Thyroid gland (tissue), 4 donors: ENCODE results near the gene ZNHIT1.

ENCODE experiments used
- CTCF ChIP-seq, 6 experiments: fragments of 200-600 bp in 3 of 6; fragments of 450-650 bp in 3 of 6; sonication (generic) in 3 of 6; IDR thresholded peaks; one replicate each; pipeline ENCODE4 v1.5.1; 2016 to 2019; ENCODE audit warnings: antibody characterized with exemption in 6 of 6, mild to moderate bottlenecking in 2 of 6, inconsistent platforms in 1 of 6, moderate library complexity in 1 of 6
- POLR2A ChIP-seq, 2 donors: fragments of 450-650 bp; IDR thresholded peaks; one replicate each; pipeline ENCODE4 v1.6.1; 2017; ENCODE audit warnings: antibody characterized with exemption in 2 of 2, mild to moderate bottlenecking in 2 of 2, moderate library complexity in 1 of 2

DNA sequence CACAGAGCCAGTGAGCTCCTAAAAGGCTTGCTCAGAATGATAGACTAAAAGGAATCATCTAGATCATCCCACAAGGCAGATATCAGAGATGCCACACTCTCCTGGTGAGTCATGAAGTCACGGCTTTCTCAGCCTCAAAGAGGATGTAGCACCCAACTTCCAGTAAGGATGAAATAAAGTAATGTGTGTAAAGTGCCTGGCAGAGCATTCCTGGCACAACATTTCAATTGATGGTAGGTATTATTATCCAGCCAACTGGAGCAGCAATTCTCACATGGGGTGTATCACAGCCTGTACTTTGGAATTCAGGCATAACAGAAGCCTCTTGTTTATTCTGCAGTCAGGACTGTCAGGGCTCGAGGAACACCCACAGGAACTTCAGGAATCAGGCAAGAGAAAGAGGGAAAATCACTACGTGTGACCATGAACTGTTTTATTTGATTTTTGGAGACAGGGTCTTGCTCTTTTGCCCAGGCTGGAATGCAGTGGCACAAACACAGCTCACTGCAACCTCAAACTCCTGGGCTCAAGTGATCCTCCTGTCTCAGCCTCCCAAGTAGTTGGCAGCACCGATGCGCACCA is 32.6 kb upstream of the ZNHIT1 start:
- TF ChIP-seq CTCF (IDR thresholded peaks at IDR 0.05) (no peak), POLR2A (IDR thresholded peaks at IDR 0.05) (no peak)
